KMS-11 (cell line): ENCODE measurements around the gene TBL1X.

Experiments used
- H2AFZ ChIP-seq: fragments of 200-600 bp; sonication (generic); 2 replicates; pipeline ENCODE4 v1.6.1; 2016; ENCODE audit warnings: antibody characterized with exemption, mixed run types, low read depth
- H3K27ac ChIP-seq: fragments of 200-600 bp; sonication (generic); 2 replicates; pipeline ENCODE4 v1.6.1; 2016; ENCODE audit warnings: mild to moderate bottlenecking, mixed run types
- H3K27me3 ChIP-seq: fragments of 200-600 bp; sonication (generic); 2 replicates; pipeline ENCODE4 v1.6.1; 2017; ENCODE audit warnings: mild to moderate bottlenecking, low read depth, mixed run types, moderate library complexity; ENCODE audit not compliant: insufficient read depth
- H3K36me3 ChIP-seq: fragments of 200-600 bp; sonication (generic); 2 replicates; pipeline ENCODE4 v1.6.1; 2017; ENCODE audit warnings: mild to moderate bottlenecking, mixed run types; ENCODE audit not compliant: insufficient read depth
- H3K4me1 ChIP-seq: fragments of 200-600 bp; sonication (generic); 2 replicates; pipeline ENCODE4 v1.6.1; 2016; ENCODE audit warnings: mild to moderate bottlenecking, low read depth, mixed run types; ENCODE audit not compliant: poor library complexity, severe bottlenecking
- H3K4me2 ChIP-seq: fragments of 200-600 bp; sonication (generic); 2 replicates; pipeline ENCODE4 v1.7.0; 2016; ENCODE audit warnings: mild to moderate bottlenecking, mixed run types
- H3K4me3 ChIP-seq: fragments of 200-600 bp; sonication (generic); IDR thresholded peaks from 2 replicates; pipeline ENCODE4 v1.6.1; 2017; ENCODE audit warnings: low read depth, low read length, mixed read lengths; ENCODE audit not compliant: insufficient read depth
- H3K79me2 ChIP-seq: fragments of 200-600 bp; sonication (generic); 2 replicates; pipeline ENCODE4 v1.6.1; 2016; ENCODE audit warnings: low read depth, mixed run types; ENCODE audit not compliant: insufficient read depth
- H3K9ac ChIP-seq: fragments of 200-600 bp; sonication (generic); 2 replicates; pipeline ENCODE4 v1.6.1; 2016; ENCODE audit warnings: mild to moderate bottlenecking, mixed run types
- H4K20me1 ChIP-seq: fragments of 200-600 bp; sonication (generic); 2 replicates; pipeline ENCODE4 v1.6.1; 2016; ENCODE audit warnings: mild to moderate bottlenecking, mixed run types; ENCODE audit not compliant: insufficient read depth
- TF ChIP-seq, protein P1 (sequence below): fragments of 200-600 bp; sonication (generic); conservative IDR thresholded peaks from 2 replicates; pipeline ENCODE4 v1.6.1; 2017; ENCODE audit warnings: low read depth, mild to moderate bottlenecking, antibody characterized with exemption, low read length, moderate library complexity, mixed read lengths

TBL1X gene

DNA sequence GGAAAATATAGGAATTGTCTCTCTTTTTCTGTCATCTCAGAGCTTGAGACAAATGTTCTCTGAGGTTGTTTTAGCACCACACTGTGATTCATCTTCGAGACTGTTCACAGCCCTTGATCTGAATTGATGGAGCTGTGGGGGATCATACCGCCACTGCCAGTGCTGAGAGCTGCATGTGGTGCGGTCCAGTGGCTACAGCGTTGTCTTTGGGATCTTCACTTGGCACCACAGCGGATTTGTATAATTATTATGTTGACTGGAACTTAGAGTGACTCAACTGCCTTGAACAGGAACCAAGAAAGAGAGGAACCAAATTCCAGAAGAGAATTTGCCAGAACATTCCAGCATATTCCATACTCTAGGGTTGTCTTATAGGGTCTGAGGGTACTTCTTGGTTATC, 29.1 kb downstream of the TBL1X start:
- H3K27ac ChIP-seq: no peak overlapping the region
- H2AFZ ChIP-seq: no peak overlapping the region
- H3K36me3 ChIP-seq: no peaks in the 10 kb centered on the region
- no peaks in the 10 kb centered on the region for H4K20me1 ChIP-seq
- peaks cover 51% of the 10 kb centered on the region; the same call in 1 of the 2 replicates for H3K79me2 ChIP-seq
- TF ChIP-seq, protein P1, sequence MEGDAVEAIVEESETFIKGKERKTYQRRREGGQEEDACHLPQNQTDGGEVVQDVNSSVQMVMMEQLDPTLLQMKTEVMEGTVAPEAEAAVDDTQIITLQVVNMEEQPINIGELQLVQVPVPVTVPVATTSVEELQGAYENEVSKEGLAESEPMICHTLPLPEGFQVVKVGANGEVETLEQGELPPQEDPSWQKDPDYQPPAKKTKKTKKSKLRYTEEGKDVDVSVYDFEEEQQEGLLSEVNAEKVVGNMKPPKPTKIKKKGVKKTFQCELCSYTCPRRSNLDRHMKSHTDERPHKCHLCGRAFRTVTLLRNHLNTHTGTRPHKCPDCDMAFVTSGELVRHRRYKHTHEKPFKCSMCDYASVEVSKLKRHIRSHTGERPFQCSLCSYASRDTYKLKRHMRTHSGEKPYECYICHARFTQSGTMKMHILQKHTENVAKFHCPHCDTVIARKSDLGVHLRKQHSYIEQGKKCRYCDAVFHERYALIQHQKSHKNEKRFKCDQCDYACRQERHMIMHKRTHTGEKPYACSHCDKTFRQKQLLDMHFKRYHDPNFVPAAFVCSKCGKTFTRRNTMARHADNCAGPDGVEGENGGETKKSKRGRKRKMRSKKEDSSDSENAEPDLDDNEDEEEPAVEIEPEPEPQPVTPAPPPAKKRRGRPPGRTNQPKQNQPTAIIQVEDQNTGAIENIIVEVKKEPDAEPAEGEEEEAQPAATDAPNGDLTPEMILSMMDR: no peak
- H3K4me3 ChIP-seq: no peak overlapping the region
- no peaks in the 10 kb centered on the region for H3K4me1 ChIP-seq
- H3K9ac ChIP-seq: no peak overlapping the region
- H3K27me3 ChIP-seq: no peaks in the 10 kb centered on the region
- H3K4me2 ChIP-seq: no peak overlapping the region

- TF ChIP-seq, protein P1: no peak
- Histone ChIP-seq H2AFZ (no peak overlapping the region), H4K20me1 (no peaks in the 10 kb centered on the region), H3K27me3 (no peaks in the 10 kb centered on the region), H3K27ac (no peak overlapping the region), H3K4me3 (no peak overlapping the region), H3K4me2 (no peak overlapping the region), H3K79me2 (peaks cover 43% of the 10 kb centered on the region; the same call in 1 of the 2 replicates), H3K9ac (no peak overlapping the region), H3K4me1 (no peaks in the 10 kb centered on the region), H3K36me3 (no peaks in the 10 kb centered on the region)
Measured at GRCh38 chrX:9494771-9495170, 29.9 kb downstream of the TBL1X start.

DNA sequence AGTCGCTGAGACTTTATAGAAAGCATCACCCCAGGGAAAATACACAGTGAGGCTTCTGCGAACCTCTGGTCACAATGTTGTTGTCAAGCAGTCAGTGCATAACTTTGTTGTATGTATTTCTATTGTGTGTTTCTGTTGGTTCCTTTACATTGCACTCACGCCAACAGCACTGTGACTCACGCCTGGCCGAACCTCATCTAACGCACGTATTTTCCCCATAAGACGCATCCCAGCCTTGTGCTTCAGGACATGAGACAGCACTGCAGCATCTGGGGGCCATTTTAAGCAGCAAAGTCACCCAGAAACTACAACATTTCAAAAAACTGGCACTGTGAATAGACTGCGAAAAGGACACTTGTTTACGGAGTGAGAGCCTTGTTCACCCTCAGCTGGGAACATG, 30.6 kb downstream of the TBL1X start:
- no peaks in the 10 kb centered on the region for H3K36me3 ChIP-seq
- H3K79me2 ChIP-seq: peaks cover 38% of the 10 kb centered on the region; the same call in 1 of the 2 replicates
- H3K27me3 ChIP-seq: no peaks in the 10 kb centered on the region
- no peak overlapping the region for H3K4me2 ChIP-seq
- no peak overlapping the region for H3K9ac ChIP-seq
- no peak overlapping the region for H3K4me3 ChIP-seq
- H3K4me1 ChIP-seq: no peaks in the 10 kb centered on the region
- TF ChIP-seq, protein P1: no peak
- no peaks in the 10 kb centered on the region for H4K20me1 ChIP-seq
- H2AFZ ChIP-seq: no peak overlapping the region
- H3K27ac ChIP-seq: no peak overlapping the region

DNA sequence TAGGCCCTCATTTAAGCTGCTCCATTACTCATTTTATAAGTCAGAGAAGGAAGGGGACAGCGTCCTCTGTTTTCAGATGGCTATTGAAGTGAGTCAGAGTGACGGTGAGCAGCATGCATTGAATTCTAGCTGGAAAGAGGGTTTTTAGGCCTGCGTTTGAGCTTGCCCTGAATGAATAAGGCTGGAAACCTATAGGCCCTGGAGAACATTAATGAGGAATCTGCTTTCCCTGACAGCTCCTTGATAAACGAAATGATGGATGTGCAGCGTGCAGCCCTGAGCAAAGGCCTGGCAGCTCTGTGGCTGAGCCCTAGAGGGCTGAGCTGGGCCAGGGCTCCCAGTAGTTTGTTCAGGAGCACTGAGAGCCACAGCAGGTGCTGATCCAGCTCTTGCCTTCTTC, 33.4 kb downstream of the TBL1X start:
- TF ChIP-seq, protein P1: no peak
- no peaks in the 10 kb centered on the region for H3K36me3 ChIP-seq
- no peaks in the 10 kb centered on the region for H3K27me3 ChIP-seq
- no peak overlapping the region for H3K9ac ChIP-seq
- no peak overlapping the region for H3K4me3 ChIP-seq
- no peak overlapping the region for H2AFZ ChIP-seq
- no peak overlapping the region for H3K27ac ChIP-seq
- H4K20me1 ChIP-seq: no peaks in the 10 kb centered on the region
- no peak overlapping the region for H3K4me2 ChIP-seq
- H3K4me1 ChIP-seq: no peaks in the 10 kb centered on the region
- H3K79me2 ChIP-seq: peaks cover 19% of the 10 kb centered on the region; the same call in 1 of the 2 replicates
